Measurements from ENCODE around the gene OTX2. TPM values are rescaled to one million over a fixed set of nuclear protein-coding genes. Genes with fewer than 3 reads are reported as not detected.

Gene OTX2
- total and polyA plus RNA-seq, 12 donors = not detected

DNA sequence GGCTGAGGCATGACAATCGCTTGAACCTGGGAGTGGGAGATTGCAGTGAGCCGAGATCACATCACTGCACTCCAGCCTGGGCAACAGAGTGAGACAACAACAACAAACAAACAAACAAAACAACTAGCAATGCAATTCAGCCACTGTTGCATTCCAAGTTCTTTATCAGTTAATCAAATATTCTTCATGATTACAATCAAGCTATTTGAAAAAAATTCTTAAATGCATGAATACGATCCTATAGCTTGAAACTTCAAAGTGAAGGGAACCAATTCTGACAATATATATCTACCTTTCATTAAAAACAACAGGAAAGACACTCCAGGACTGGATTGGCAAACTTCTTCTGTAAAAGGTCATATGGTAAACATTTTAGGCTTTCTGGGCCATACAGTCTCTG is 31.3 kb upstream of the OTX2 start:
- WGBS, 2 donors = 78 to 83% methylated on average over 3 of the region's 3 CpGs
- H3K4me1 ChIP-seq = no peaks in the 10 kb centered on the region
- H3K36me3 ChIP-seq = no peaks in the 10 kb centered on the region
- DNase-seq (no peak), ATAC-seq (no peak)
- no peak overlapping the region for H3K27ac ChIP-seq
- H3K9me3 ChIP-seq = peaks cover 0 to 5% (median 0%) of the 10 kb centered on the region in 11 donors
- intact Hi-C loops (cut with DNase I) = no loop called here
- H3K4me3 ChIP-seq = no peak overlapping the region
- H3K27me3 ChIP-seq = peaks cover 0 to 67% (median 35%) of the 10 kb centered on the region in 7 donors
- TF ChIP-seq, protein P1, sequence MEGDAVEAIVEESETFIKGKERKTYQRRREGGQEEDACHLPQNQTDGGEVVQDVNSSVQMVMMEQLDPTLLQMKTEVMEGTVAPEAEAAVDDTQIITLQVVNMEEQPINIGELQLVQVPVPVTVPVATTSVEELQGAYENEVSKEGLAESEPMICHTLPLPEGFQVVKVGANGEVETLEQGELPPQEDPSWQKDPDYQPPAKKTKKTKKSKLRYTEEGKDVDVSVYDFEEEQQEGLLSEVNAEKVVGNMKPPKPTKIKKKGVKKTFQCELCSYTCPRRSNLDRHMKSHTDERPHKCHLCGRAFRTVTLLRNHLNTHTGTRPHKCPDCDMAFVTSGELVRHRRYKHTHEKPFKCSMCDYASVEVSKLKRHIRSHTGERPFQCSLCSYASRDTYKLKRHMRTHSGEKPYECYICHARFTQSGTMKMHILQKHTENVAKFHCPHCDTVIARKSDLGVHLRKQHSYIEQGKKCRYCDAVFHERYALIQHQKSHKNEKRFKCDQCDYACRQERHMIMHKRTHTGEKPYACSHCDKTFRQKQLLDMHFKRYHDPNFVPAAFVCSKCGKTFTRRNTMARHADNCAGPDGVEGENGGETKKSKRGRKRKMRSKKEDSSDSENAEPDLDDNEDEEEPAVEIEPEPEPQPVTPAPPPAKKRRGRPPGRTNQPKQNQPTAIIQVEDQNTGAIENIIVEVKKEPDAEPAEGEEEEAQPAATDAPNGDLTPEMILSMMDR (IDR thresholded peaks at IDR 0.05) = no peak

DNA sequence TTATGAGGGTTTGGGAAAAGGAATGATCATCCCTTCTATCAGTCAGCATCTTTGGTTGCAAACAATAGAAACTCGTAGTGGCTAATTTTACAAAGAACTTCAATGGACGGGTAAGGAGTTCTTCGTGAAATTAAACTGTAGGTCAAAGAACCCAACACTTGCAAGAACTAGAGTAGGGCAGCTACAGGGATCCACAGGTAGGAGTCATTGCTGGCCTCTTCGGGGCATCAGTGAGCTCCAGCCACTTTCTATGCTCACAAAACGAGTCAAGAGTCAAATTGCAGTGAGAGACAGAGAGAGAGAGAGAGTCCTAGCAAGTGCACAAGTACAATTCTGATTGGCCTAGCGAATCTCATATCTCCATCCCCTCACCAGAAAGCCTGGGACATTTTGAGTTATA is 29.9 kb upstream of the OTX2 start:
- DNase-seq (no peak), ATAC-seq (no peak)
- H3K4me3 ChIP-seq = no peak overlapping the region
- H3K9me3 ChIP-seq = peaks cover 0 to 5% (median 0%) of the 10 kb centered on the region in 11 donors
- no peaks in the 10 kb centered on the region for H3K36me3 ChIP-seq
- no peak overlapping the region for H3K27ac ChIP-seq
- intact Hi-C loops (cut with DNase I) = no loop called here
- TF ChIP-seq, protein P1 (IDR thresholded peaks at IDR 0.05) = no peak
- 60 to 67% methylated on average over 6 of the region's 6 CpGs for WGBS, 2 donors
- H3K4me1 ChIP-seq = no peaks in the 10 kb centered on the region
- H3K27me3 ChIP-seq = peaks cover 0 to 58% (median 28%) of the 10 kb centered on the region in 7 donors

DNA sequence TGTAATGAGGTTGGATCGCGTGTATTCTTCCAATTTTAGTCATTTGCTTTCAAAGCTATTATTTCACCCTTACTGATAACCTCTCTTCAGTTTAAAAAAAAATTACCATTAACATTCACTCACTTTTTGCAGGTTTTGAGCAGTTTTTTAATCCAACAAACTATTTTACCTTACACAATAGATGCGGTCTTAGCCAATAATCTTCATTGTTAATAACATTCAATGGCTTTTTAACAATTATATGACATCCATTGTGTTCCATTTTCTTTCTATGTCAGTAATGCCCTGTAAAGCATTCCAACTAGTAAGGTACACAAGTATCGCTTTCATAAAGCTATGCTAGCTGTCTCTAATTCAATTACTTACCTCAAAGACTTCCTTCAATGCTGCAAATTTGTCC is 18.9 kb upstream of the OTX2 start:
- Histone ChIP-seq H3K4me1 (no peaks in the 10 kb centered on the region), H3K27ac (no peak overlapping the region), H3K4me3 (no peak overlapping the region), H3K27me3 (peaks cover 0 to 39% (median 12%) of the 10 kb centered on the region in 7 donors), H3K9me3 (no peaks in the 10 kb centered on the region), H3K36me3 (no peaks in the 10 kb centered on the region)
- TF ChIP-seq, protein P1 (IDR thresholded peaks at IDR 0.05) = no peak
- no peak for DNase-seq
- WGBS, 2 donors = 91 to 95% methylated on average over 4 of the region's 4 CpGs
- intact Hi-C loops (cut with DNase I) = no loop called here
- ATAC-seq = no peak

DNA sequence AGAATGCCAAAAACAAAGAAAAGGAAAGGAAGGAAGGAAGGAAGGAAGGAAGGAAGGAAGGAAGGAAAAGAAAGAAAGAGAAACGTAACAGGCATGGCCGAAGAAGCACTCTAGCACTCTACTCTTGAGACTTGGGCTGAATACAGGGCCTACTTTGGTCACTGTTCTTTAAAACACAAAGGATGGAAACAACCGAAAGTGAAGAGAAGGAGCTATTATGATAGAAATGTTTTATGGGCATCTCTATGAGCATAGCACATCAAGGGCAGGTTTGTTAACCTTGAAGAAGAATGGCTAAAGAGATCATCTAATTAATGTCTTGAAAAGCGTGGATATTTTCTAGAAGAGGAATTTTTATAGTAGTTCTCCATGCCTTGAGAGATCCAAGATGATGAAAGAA is 15.9 kb upstream of the OTX2 start:
- Histone ChIP-seq H3K27ac (no peak overlapping the region), H3K4me3 (no peak overlapping the region), H3K36me3 (no peaks in the 10 kb centered on the region), H3K4me1 (no peaks in the 10 kb centered on the region), H3K27me3 (peaks cover 0 to 58% (median 27%) of the 10 kb centered on the region in 7 donors), H3K9me3 (no peaks in the 10 kb centered on the region)
- DNase-seq = no peak
- TF ChIP-seq, protein P1 (IDR thresholded peaks at IDR 0.05) = no peak
- no peak for ATAC-seq
- WGBS, 2 donors = 69 to 72% methylated on average over 4 of the region's 4 CpGs
- intact Hi-C loops (cut with DNase I) = no loop called here
